Activated naive CD8-positive, alpha-beta T cell treated with anti-CD3 and anti-CD28 coated beads for 36 hours (primary cell): ENCODE results near the gene NKX3-2. TPM values are rescaled to one million over a fixed set of nuclear protein-coding genes. Genes with fewer than 3 reads are reported as not detected.

ENCODE experiments used
- DNase-seq: peaks from one replicate; pipeline ENCODE4 v3.0.0; 2021
- H3K27ac Mint-ChIP-seq: one replicate; pipeline ENCODE4 v1.8.0; 2022; ENCODE audit warnings: mild to moderate bottlenecking, moderate library complexity, mixed read lengths
- H3K27me3 Mint-ChIP-seq: one replicate; pipeline ENCODE4 v1.8.0; 2022; ENCODE audit warnings: mild to moderate bottlenecking, mixed read lengths
- H3K36me3 Mint-ChIP-seq: one replicate; pipeline ENCODE4 v1.8.0; 2021; ENCODE audit warnings: mild to moderate bottlenecking, mixed read lengths
- H3K4me1 Mint-ChIP-seq: one replicate; pipeline ENCODE4 v1.8.0; 2021; ENCODE audit warnings: mixed read lengths
- H3K4me3 Mint-ChIP-seq: one replicate; pipeline ENCODE4 v1.8.0; 2022; ENCODE audit warnings: mild to moderate bottlenecking, moderate library complexity, mixed read lengths
- H3K9me3 Mint-ChIP-seq: one replicate; pipeline ENCODE4 v1.8.0; 2022; ENCODE audit warnings: mixed read lengths
- total RNA-seq, 2 experiments: library from RNA; stranded (reverse); gene quantifications; one replicate each; pipeline ENCODE4 v1.2.3, GENCODE V29; 2021

Gene NKX3-2
- total RNA-seq, 2 experiments from 2014 or later, result not detected

- Mint-ChIP-seq H3K4me3 (peak overlapping the region; percentile 78), H3K36me3 (peaks cover 7% of the 10 kb centered on the region), H3K27ac (no peak overlapping the region), H3K9me3 (peaks cover 2% of the 10 kb centered on the region), H3K4me1 (peaks cover 27% of the 10 kb centered on the region), H3K27me3 (peaks cover 88% of the 10 kb centered on the region)
- DNase-seq, result peak; percentile 83
These were observed 4.8 kb upstream of the NKX3-2 start for GRCh38 chr4:13548984-13549546.

- peaks cover 27% of the 10 kb centered on the region for H3K4me1 Mint-ChIP-seq
- H3K36me3 Mint-ChIP-seq, result peaks cover 7% of the 10 kb centered on the region
- peaks cover 2% of the 10 kb centered on the region for H3K9me3 Mint-ChIP-seq
- DNase-seq, result no peak
- peaks cover 92% of the 10 kb centered on the region for H3K27me3 Mint-ChIP-seq
- H3K4me3 Mint-ChIP-seq, result peak overlapping the region; percentile 78
- H3K27ac Mint-ChIP-seq, result no peak overlapping the region
These were observed 4.0 kb upstream of the NKX3-2 start for GRCh38 chr4:13548059-13548983.

- Mint-ChIP-seq H3K36me3 (peaks cover 8% of the 10 kb centered on the region), H3K4me1 (peaks cover 29% of the 10 kb centered on the region), H3K9me3 (peaks cover 2% of the 10 kb centered on the region), H3K4me3 (peak overlapping the region; percentile 67), H3K27me3 (peaks cover 93% of the 10 kb centered on the region), H3K27ac (no peak overlapping the region)
- DNase-seq, result no peak
These were observed 3.3 kb upstream of the NKX3-2 start for GRCh38 chr4:13547485-13548041.

- H3K4me1 Mint-ChIP-seq, result peaks cover 29% of the 10 kb centered on the region
These were observed 2.7 kb upstream of the NKX3-2 start for GRCh38 chr4:13546941-13547484.

GRCh38 chr4:13546142-13546940, 2.0 kb upstream of the NKX3-2 start:
- DNase-seq, result no peak
- peaks cover 8% of the 10 kb centered on the region for H3K36me3 Mint-ChIP-seq
- H3K4me1 Mint-ChIP-seq, result peaks cover 29% of the 10 kb centered on the region
- peak overlapping the region; percentile 79 for H3K4me3 Mint-ChIP-seq
- peaks cover 2% of the 10 kb centered on the region for H3K9me3 Mint-ChIP-seq
- H3K27ac Mint-ChIP-seq, result peak overlapping the region; percentile 18
- H3K27me3 Mint-ChIP-seq, result peaks cover 91% of the 10 kb centered on the region

More at GRCh38 chr4:13546941-13547484, 2.7 kb upstream of the NKX3-2 start:
- no peak for DNase-seq
- Mint-ChIP-seq H3K27ac (peak overlapping the region; percentile 73), H3K4me3 (peak overlapping the region; percentile 79), H3K27me3 (peaks cover 91% of the 10 kb centered on the region), H3K36me3 (peaks cover 8% of the 10 kb centered on the region), H3K9me3 (peaks cover 2% of the 10 kb centered on the region)

- Mint-ChIP-seq H3K4me3 (peak overlapping the region; percentile 80), H3K4me1 (peaks cover 35% of the 10 kb centered on the region), H3K9me3 (peaks cover 2% of the 10 kb centered on the region), H3K36me3 (peaks cover 8% of the 10 kb centered on the region), H3K27ac (no peak overlapping the region), H3K27me3 (peaks cover 91% of the 10 kb centered on the region)
- no peak for DNase-seq
These were observed 1.1 kb upstream of the NKX3-2 start for GRCh38 chr4:13545394-13545808.

- Mint-ChIP-seq H3K9me3 (peaks cover 2% of the 10 kb centered on the region), H3K4me3 (peak overlapping the region; percentile 80), H3K4me1 (peaks cover 41% of the 10 kb centered on the region), H3K36me3 (peaks cover 8% of the 10 kb centered on the region), H3K27me3 (peaks cover 91% of the 10 kb centered on the region), H3K27ac (peak overlapping the region; percentile 76)
- peak; percentile 68 for DNase-seq
These were observed 492 bp upstream of the NKX3-2 start for GRCh38 chr4:13544606-13545393.

GRCh38 chr4:13543032-13543838, 1.1 kb downstream of the NKX3-2 start:
- H3K4me3 Mint-ChIP-seq, result peak overlapping the region; percentile 34
- no peak overlapping the region for H3K27ac Mint-ChIP-seq
- H3K36me3 Mint-ChIP-seq, result peaks cover 14% of the 10 kb centered on the region
- peaks cover 41% of the 10 kb centered on the region for H3K4me1 Mint-ChIP-seq
- peaks cover 91% of the 10 kb centered on the region for H3K27me3 Mint-ChIP-seq
- peaks cover 6% of the 10 kb centered on the region for H3K9me3 Mint-ChIP-seq
- DNase-seq, result no peak

- peaks cover 14% of the 10 kb centered on the region for H3K36me3 Mint-ChIP-seq
- DNase-seq, result no peak
- peak overlapping the region; percentile 10 for H3K4me3 Mint-ChIP-seq
- H3K4me1 Mint-ChIP-seq, result peaks cover 44% of the 10 kb centered on the region
- H3K27ac Mint-ChIP-seq, result no peak overlapping the region
- H3K9me3 Mint-ChIP-seq, result peaks cover 7% of the 10 kb centered on the region
- peaks cover 91% of the 10 kb centered on the region for H3K27me3 Mint-ChIP-seq
These were observed 1.7 kb downstream of the NKX3-2 start for GRCh38 chr4:13542577-13543031.

GRCh38 chr4:13541720-13542576, 2.4 kb downstream of the NKX3-2 start:
- DNase-seq, result no peak
- peaks cover 14% of the 10 kb centered on the region for H3K36me3 Mint-ChIP-seq
- H3K4me1 Mint-ChIP-seq, result peaks cover 43% of the 10 kb centered on the region
- no peak overlapping the region for H3K27ac Mint-ChIP-seq
- no peak overlapping the region for H3K4me3 Mint-ChIP-seq
- H3K9me3 Mint-ChIP-seq, result peaks cover 10% of the 10 kb centered on the region
- H3K27me3 Mint-ChIP-seq, result peaks cover 92% of the 10 kb centered on the region

GRCh38 chr4:13541176-13541604, 3.1 kb downstream of the NKX3-2 start:
- Mint-ChIP-seq H3K36me3 (peaks cover 12% of the 10 kb centered on the region), H3K27me3 (peaks cover 92% of the 10 kb centered on the region), H3K4me1 (peaks cover 39% of the 10 kb centered on the region), H3K4me3 (peak overlapping the region; percentile 18), H3K9me3 (peaks cover 11% of the 10 kb centered on the region), H3K27ac (no peak overlapping the region)
- DNase-seq, result no peak

- Mint-ChIP-seq H3K9me3 (peaks cover 11% of the 10 kb centered on the region), H3K27ac (no peak overlapping the region), H3K4me1 (peaks cover 37% of the 10 kb centered on the region), H3K36me3 (peaks cover 10% of the 10 kb centered on the region), H3K4me3 (peak overlapping the region; percentile 37), H3K27me3 (peaks cover 94% of the 10 kb centered on the region)
- DNase-seq, result no peak
These were observed 3.7 kb downstream of the NKX3-2 start for GRCh38 chr4:13540446-13541175.
